C4-2B (cell line): ENCODE data around the gene TTC28.

ENCODE experiments used
- ZFX ChIP-seq: fragments of 450-650 bp; IDR thresholded peaks from 2 replicates; pipeline ENCODE4 v1.6.1; 2017
- TF ChIP-seq, protein P1 (sequence below): fragments of 450-650 bp; conservative IDR thresholded peaks from 2 replicates; pipeline ENCODE4 v1.5.1; 2017; ENCODE audit warnings: mild to moderate bottlenecking

DNA sequence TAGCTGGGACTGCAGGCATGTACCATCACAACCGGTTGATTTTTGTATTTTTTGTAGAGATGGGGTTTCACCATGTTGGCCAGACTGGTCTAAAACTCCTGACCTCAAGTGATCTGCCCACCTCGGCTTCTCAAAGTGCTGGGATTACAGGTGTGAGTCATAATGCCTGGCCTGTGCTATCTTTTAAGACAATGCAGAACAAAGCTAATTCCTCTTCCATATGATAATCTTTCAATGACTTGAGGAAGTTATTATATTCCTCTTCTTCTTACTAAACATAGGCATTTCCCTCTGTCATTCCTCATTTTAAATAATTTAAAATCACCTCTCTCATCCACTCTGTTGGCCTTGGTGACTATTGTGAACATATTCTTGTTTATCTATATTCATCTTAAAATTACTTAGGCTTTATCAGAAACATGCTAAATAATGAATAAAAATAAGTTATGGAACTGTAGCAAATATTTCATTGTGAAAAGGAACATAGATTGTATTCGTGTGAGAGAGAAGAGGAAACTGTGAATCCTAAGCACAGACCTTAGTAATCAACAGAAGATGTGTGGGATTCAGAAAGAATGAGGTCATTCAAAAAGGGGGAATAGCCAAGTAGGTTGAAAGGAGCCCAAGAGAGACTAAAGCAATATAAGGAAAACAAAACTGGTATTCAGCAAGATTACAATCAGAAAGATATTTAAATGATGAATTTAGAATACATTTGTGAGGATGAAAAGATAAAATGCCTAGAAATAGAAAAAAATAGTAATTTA is 269.4 kb downstream of the TTC28 start:
- TF ChIP-seq, protein P1, sequence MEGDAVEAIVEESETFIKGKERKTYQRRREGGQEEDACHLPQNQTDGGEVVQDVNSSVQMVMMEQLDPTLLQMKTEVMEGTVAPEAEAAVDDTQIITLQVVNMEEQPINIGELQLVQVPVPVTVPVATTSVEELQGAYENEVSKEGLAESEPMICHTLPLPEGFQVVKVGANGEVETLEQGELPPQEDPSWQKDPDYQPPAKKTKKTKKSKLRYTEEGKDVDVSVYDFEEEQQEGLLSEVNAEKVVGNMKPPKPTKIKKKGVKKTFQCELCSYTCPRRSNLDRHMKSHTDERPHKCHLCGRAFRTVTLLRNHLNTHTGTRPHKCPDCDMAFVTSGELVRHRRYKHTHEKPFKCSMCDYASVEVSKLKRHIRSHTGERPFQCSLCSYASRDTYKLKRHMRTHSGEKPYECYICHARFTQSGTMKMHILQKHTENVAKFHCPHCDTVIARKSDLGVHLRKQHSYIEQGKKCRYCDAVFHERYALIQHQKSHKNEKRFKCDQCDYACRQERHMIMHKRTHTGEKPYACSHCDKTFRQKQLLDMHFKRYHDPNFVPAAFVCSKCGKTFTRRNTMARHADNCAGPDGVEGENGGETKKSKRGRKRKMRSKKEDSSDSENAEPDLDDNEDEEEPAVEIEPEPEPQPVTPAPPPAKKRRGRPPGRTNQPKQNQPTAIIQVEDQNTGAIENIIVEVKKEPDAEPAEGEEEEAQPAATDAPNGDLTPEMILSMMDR, result no peak
- no peak for TF ChIP-seq ZFX
